GM23338 (cell line): ENCODE measurements around the gene TRIP4. TPM values are rescaled to one million over a fixed set of nuclear protein-coding genes. Genes with fewer than 3 reads are reported as not detected.
A peak's percentile ranks its signal among the peaks of the same experiment; 100 is the strongest.

Experiments
- ATAC-seq: fragments of 200-7000 bp; cut with Tn5 transposase; 3 replicates; pipeline ENCODE4 v1.9.1; 2020
- DNase-seq: peaks from one replicate; pipeline ENCODE4 v3.0.0-alpha.2; 2015; ENCODE audit warnings: low spot score
- H2AFZ ChIP-seq: fragments of 200-600 bp; sonication (generic); 2 replicates; pipeline ENCODE4 v1.8.0; 2016; ENCODE audit warnings: antibody characterized with exemption, mild to moderate bottlenecking, moderate library complexity
- H3F3A ChIP-seq: fragments of 200-600 bp; sonication (generic); replicated peaks from 2 replicates; pipeline ENCODE4 v1.8.0; 2017; ENCODE audit warnings: antibody characterized with exemption, mixed run types, low read depth
- H3K27ac ChIP-seq: fragments of 200-600 bp; sonication (generic); 2 replicates; pipeline ENCODE4 v1.6.1; 2016; ENCODE audit warnings: low read depth
- H3K27me3 ChIP-seq: fragments of 200-600 bp; sonication (generic); 2 replicates; pipeline ENCODE4 v1.8.0; 2016; ENCODE audit warnings: mild to moderate bottlenecking, mixed run types, moderate library complexity; ENCODE audit not compliant: insufficient read depth
- H3K36me3 ChIP-seq: fragments of 200-600 bp; sonication (generic); 2 replicates; pipeline ENCODE4 v1.8.0; 2016; ENCODE audit warnings: mild to moderate bottlenecking; ENCODE audit not compliant: insufficient read depth
- H3K4me1 ChIP-seq: fragments of 200-600 bp; sonication (generic); 2 replicates; pipeline ENCODE4 v1.8.0; 2016; ENCODE audit warnings: mild to moderate bottlenecking, moderate library complexity; ENCODE audit not compliant: insufficient read depth
- H3K4me2 ChIP-seq: fragments of 200-600 bp; sonication (generic); 2 replicates; pipeline ENCODE4 v1.7.1; 2017; ENCODE audit warnings: mixed run types
- H3K4me3 ChIP-seq: fragments of 200-600 bp; sonication (generic); 2 replicates; pipeline ENCODE4 v1.6.1; 2016; ENCODE audit warnings: mixed run types
- H3K79me2 ChIP-seq: fragments of 200-600 bp; sonication (generic); replicated peaks from 2 replicates; pipeline ENCODE4 v1.8.0; 2017; ENCODE audit warnings: mild to moderate bottlenecking; ENCODE audit not compliant: insufficient read depth
- H3K9me2 ChIP-seq: fragments of 200-600 bp; sonication (generic); 2 replicates; pipeline ENCODE4 v1.8.0; 2017; ENCODE audit not compliant: insufficient read depth
- H4K20me1 ChIP-seq: fragments of 200-600 bp; sonication (generic); replicated peaks from 2 replicates; pipeline ENCODE4 v1.8.0; 2017; ENCODE audit warnings: mild to moderate bottlenecking; ENCODE audit not compliant: insufficient read depth
- H3K27ac Mint-ChIP-seq: 2 replicates; pipeline ENCODE4 v1.8.0; 2020; ENCODE audit warnings: inconsistent platforms, mild to moderate bottlenecking, moderate library complexity, mixed read lengths
- H3K27me3 Mint-ChIP-seq: 3 replicates; pipeline ENCODE4 v1.8.0; 2022; ENCODE audit warnings: low read depth, mild to moderate bottlenecking, moderate library complexity, mixed read lengths, inconsistent platforms; ENCODE audit not compliant: insufficient read depth, poor library complexity
- H3K36me3 Mint-ChIP-seq: 3 replicates; pipeline ENCODE4 v1.8.0; 2021; ENCODE audit warnings: low read depth, mild to moderate bottlenecking, inconsistent platforms, moderate library complexity, mixed read lengths
- H3K4me1 Mint-ChIP-seq: 3 replicates; pipeline ENCODE4 v1.8.0; 2020; ENCODE audit warnings: mild to moderate bottlenecking, inconsistent platforms, mixed read lengths
- H3K4me3 Mint-ChIP-seq: 3 replicates; pipeline ENCODE4 v1.8.0; 2021; ENCODE audit warnings: moderate library complexity, mild to moderate bottlenecking, inconsistent platforms, mixed read lengths
- H3K9me3 Mint-ChIP-seq: 3 replicates; pipeline ENCODE4 v1.8.0; 2020; ENCODE audit warnings: moderate library complexity, mild to moderate bottlenecking, inconsistent platforms, mixed read lengths
- CTCF ChIP-seq, 2 experiments: fragments of 200-600 bp in 1 of 2; sonication (generic) in 1 of 2; conservative IDR thresholded peaks; 2 replicates each; pipeline versions ENCODE4 v1.5.1 to v1.6.1; 2016 to 2017; ENCODE audit warnings: antibody characterized with exemption in 2 of 2, low read depth in 2 of 2, mild to moderate bottlenecking in 2 of 2, moderate library complexity in 1 of 2
- ETS1 ChIP-seq: IDR thresholded peaks from 2 replicates; pipeline ENCODE4 v1.6.1; 2016; ENCODE audit warnings: antibody characterized with exemption
- EZH2phosphoT487 ChIP-seq: fragments of 200-600 bp; sonication (generic); IDR thresholded peaks from one replicate; pipeline ENCODE4 v1.8.1; 2018; ENCODE audit warnings: antibody characterized with exemption; ENCODE audit not compliant: unreplicated experiment
- STAT1 ChIP-seq: IDR thresholded peaks from one replicate; pipeline ENCODE4 v1.6.1; 2016; ENCODE audit warnings: antibody characterized with exemption; ENCODE audit not compliant: unreplicated experiment
- ZNF114 ChIP-seq: fragments of 250-450 bp; sonication (Bioruptor Pico); IDR thresholded peaks from 2 replicates; pipeline ENCODE4 v1.5.0; 2020; ENCODE audit warnings: mild to moderate bottlenecking, moderate library complexity
- ZNF331 ChIP-seq: fragments of 250-450 bp; sonication (Bioruptor Pico); IDR thresholded peaks from 2 replicates; pipeline ENCODE4 v1.5.0; 2020; ENCODE audit warnings: low read depth, mild to moderate bottlenecking, moderate library complexity
- polyA plus RNA-seq: library from polyadenylated mRNA; unstranded; fragments of >200 nt; fragmentation: Nextera tagmentation; extraction: Ambion mirVana; gene quantifications from 2 replicates; pipeline ENCODE4 v1.2.1, GENCODE V29; 2016
- total RNA-seq: library from RNA; depleted of rRNA; stranded (reverse); fragments of >200 nt; shearing (Covaris generic); gene quantifications from 2 replicates; pipeline ENCODE4 v1.2.3, GENCODE V29; 2014

TRIP4 gene
- total and polyA plus RNA-seq, 2 experiments from 2014 or later = 10.3 to 16.0 TPM

GRCh38 chr15:64453689-64454037 lies 66.0 kb downstream of the TRIP4 start:
- H3K4me2 ChIP-seq = no peak overlapping the region
- no peaks in the 10 kb centered on the region for H3K27me3 ChIP-seq
- H3K9me2 ChIP-seq = no peaks in the 10 kb centered on the region
- no peaks in the 10 kb centered on the region for H3K36me3 ChIP-seq
- H3K4me3 ChIP-seq = no peak overlapping the region
- peaks cover 23% of the 10 kb centered on the region for H3K4me1 Mint-ChIP-seq
- no peak overlapping the region for H2AFZ ChIP-seq
- no peak for DNase-seq
- H3K36me3 Mint-ChIP-seq = no peaks in the 10 kb centered on the region; the same call in 2 of the 3 replicates
- no peak for ATAC-seq
- H3K4me1 ChIP-seq = peaks cover 18% of the 10 kb centered on the region; the same call in 1 of the 2 replicates
- H4K20me1 ChIP-seq = no peaks in the 10 kb centered on the region; the same call in 1 of the 2 replicates
- TF ChIP-seq CTCF (conservative IDR thresholded peaks at IDR 0.05; ENCODE audit: low read depth in 2 of 2) (no peak), EZH2phosphoT487 (no peak), ZNF331 (CRISPR knock-in tag) (no peak), STAT1 (no peak), ETS1 (no peak)
- H3K79me2 ChIP-seq = no peaks in the 10 kb centered on the region
- H3K27me3 Mint-ChIP-seq = no peaks in the 10 kb centered on the region
- no peaks in the 10 kb centered on the region for H3K9me3 Mint-ChIP-seq
- H3K4me3 Mint-ChIP-seq = no peak overlapping the region
- no peaks in the 10 kb centered on the region for H3F3A ChIP-seq
- H3K27ac Mint-ChIP-seq = no peak overlapping the region
- H3K27ac ChIP-seq = no peak overlapping the region

- Mint-ChIP-seq H3K4me1 (peaks cover 25% of the 10 kb centered on the region), H3K27ac (no peak overlapping the region), H3K4me3 (no peak overlapping the region), H3K27me3 (no peaks in the 10 kb centered on the region), H3K9me3 (no peaks in the 10 kb centered on the region), H3K36me3 (no peaks in the 10 kb centered on the region; the same call in 1 of the 3 replicates)
- no peaks in the 10 kb centered on the region for H3K36me3 ChIP-seq
- H3F3A ChIP-seq = no peaks in the 10 kb centered on the region
- H3K9me2 ChIP-seq = no peaks in the 10 kb centered on the region
- ATAC-seq (peak; percentile 66), DNase-seq (no peak)
- H4K20me1 ChIP-seq = no peaks in the 10 kb centered on the region; the same call in 1 of the 2 replicates
- H3K27ac ChIP-seq = no peak overlapping the region
- H3K4me2 ChIP-seq = no peak overlapping the region
- no peaks in the 10 kb centered on the region for H3K79me2 ChIP-seq
- TF ChIP-seq ZNF114 (no peak), STAT1 (no peak), ETS1 (no peak)
- peaks cover 18% of the 10 kb centered on the region for H3K4me1 ChIP-seq
- no peaks in the 10 kb centered on the region for H3K27me3 ChIP-seq
- H2AFZ ChIP-seq = no peak overlapping the region
- no peak overlapping the region for H3K4me3 ChIP-seq
These were observed 66.6 kb downstream of the TRIP4 start for GRCh38 chr15:64454282-64454681.
